ENCODE measurements around the gene AJUBA.
"Not testable (repeated sequence)": the region's sequence is repeated elsewhere in the genome, so short reads cannot be mapped to it uniquely, and the experiment has no call there.

Gene AJUBA

GRCh38 chr14:22982477-22983245 lies at the start of gene AJUBA:
Gene AJUBA, minus strand, starts transcription at chr14:22982551. Its CDS starts 285 bp downstream, at chr14:22982266.
- in situ Hi-C loops (cut with MboI; ENCODE audit: low sequenced_read_pairs): no loop called here

- in situ Hi-C loops (cut with MboI; ENCODE audit: low sequenced_read_pairs): no loop called here
These were observed 48.6 kb upstream of the AJUBA start for GRCh38 chr14:23030936-23031335.

- in situ Hi-C loops (cut with MboI; ENCODE audit: low sequenced_read_pairs): no loop called here
These were observed 46.4 kb upstream of the AJUBA start for GRCh38 chr14:23028799-23029198.

GRCh38 chr14:23025151-23025814 lies 42.9 kb upstream of the AJUBA start:
- in situ Hi-C loops (cut with MboI; ENCODE audit: low sequenced_read_pairs): no loop called here

GRCh38 chr14:23024612-23025075 lies 42.3 kb upstream of the AJUBA start:
- in situ Hi-C loops (cut with MboI; ENCODE audit: low sequenced_read_pairs): no loop called here

- in situ Hi-C loops (cut with MboI; ENCODE audit: low sequenced_read_pairs): no loop called here
These were observed 41.4 kb upstream of the AJUBA start for GRCh38 chr14:23023795-23024152.

GRCh38 chr14:23023022-23023794 lies 40.9 kb upstream of the AJUBA start:
- in situ Hi-C loops (cut with MboI; ENCODE audit: low sequenced_read_pairs): no loop called here

GRCh38 chr14:23021889-23022442 lies 39.6 kb upstream of the AJUBA start:
- in situ Hi-C loops (cut with MboI; ENCODE audit: low sequenced_read_pairs): no loop called here

- in situ Hi-C loops (cut with MboI; ENCODE audit: low sequenced_read_pairs): no loop called here
These were observed 39.1 kb upstream of the AJUBA start for GRCh38 chr14:23021434-23021833.

GRCh38 chr14:23020143-23021128 lies 38.1 kb upstream of the AJUBA start:
- in situ Hi-C loops (cut with MboI; ENCODE audit: low sequenced_read_pairs): no loop called here

- in situ Hi-C loops (cut with MboI; ENCODE audit: low sequenced_read_pairs): no loop called here
These were observed 35.8 kb upstream of the AJUBA start for GRCh38 chr14:23018107-23018506.

GRCh38 chr14:23017091-23017490 lies 34.7 kb upstream of the AJUBA start:
- in situ Hi-C loops (cut with MboI; ENCODE audit: low sequenced_read_pairs): no loop called here

GRCh38 chr14:23015618-23016017 lies 33.3 kb upstream of the AJUBA start:
- in situ Hi-C loops (cut with MboI; ENCODE audit: low sequenced_read_pairs): no loop called here

- in situ Hi-C loops (cut with MboI; ENCODE audit: low sequenced_read_pairs): not testable (repeated sequence)
These were observed 31.4 kb upstream of the AJUBA start for GRCh38 chr14:23013749-23014054.

GRCh38 chr14:23013054-23013748 lies 30.9 kb upstream of the AJUBA start:
- in situ Hi-C loops (cut with MboI; ENCODE audit: low sequenced_read_pairs): no loop called here

GRCh38 chr14:23009939-23010726 lies 27.8 kb upstream of the AJUBA start, which contains the start of gene C14orf93:
Gene C14orf93, minus strand, starts transcription at chr14:23010143. Its CDS starts 11,120 bp downstream, at chr14:22999023.
- in situ Hi-C loops (cut with MboI; ENCODE audit: low sequenced_read_pairs): no loop called here

GRCh38 chr14:23009483-23009938 lies 27.2 kb upstream of the AJUBA start:
- in situ Hi-C loops (cut with MboI; ENCODE audit: low sequenced_read_pairs): no loop called here

GRCh38 chr14:23008831-23009230 lies 26.5 kb upstream of the AJUBA start:
- in situ Hi-C loops (cut with MboI; ENCODE audit: low sequenced_read_pairs): no loop called here

Measured in HL-60/S4 treated with phorbol 12-myristate 13-acetate at 8.2 ng/mL for 4 days and 3 days (cell line).